CD4-positive, alpha-beta T cell treated with Interleukin-6 at 100 ng/mL for 8 hours (primary cell): Measurements from ENCODE around the gene PSTPIP1.

ENCODE experiments used
- DNase-seq: peaks from one replicate; pipeline ENCODE4 v3.0.0-alpha.2; 2020; ENCODE audit warnings: mixed read lengths, low spot score

PSTPIP1 gene

DNA sequence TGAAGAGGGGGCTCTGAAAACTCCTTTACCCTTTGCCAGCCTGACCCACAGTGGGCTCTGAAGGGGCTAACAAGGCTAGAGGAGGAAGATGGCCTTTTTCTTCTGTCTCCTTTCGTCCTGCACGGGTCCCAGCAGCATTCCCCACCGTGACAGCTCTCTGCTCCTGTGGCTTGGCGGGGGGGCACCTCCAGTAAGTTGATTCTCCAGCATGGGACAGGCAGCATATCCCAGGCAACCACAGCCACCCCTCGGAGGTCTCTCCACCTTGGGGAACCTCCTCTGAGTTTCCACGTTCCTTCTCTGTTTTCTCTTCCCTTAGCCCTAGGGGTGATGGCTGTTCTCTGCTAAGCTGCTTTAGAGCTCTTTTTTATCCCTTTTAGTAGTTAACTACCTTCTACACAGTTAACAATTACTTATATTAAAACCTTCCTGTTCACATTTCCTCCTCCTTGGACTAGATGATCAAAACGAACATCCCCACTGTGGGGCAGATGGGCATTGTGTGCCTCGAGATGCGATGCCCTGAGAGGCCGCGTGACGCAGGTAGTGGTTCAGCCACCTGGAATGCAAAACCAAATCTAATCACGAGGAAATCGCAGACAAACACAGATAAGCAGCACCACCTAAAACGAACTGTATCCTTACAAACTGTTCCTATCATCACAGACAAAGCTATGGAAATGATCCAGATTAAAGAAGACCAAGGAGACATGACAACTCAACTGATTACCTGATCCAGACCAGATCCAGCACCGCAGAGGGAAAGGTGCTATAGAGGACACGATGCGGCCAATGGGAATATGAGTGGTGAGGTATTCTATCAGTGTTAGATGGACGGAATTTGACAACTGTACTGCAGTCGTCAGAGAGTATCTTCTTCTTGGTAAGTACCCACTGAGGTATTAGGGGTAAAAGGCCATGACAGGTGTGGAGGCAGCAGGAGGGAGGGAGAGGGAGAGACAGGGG is 48.3 kb downstream of the PSTPIP1 start:
- no peak for DNase-seq

DNA sequence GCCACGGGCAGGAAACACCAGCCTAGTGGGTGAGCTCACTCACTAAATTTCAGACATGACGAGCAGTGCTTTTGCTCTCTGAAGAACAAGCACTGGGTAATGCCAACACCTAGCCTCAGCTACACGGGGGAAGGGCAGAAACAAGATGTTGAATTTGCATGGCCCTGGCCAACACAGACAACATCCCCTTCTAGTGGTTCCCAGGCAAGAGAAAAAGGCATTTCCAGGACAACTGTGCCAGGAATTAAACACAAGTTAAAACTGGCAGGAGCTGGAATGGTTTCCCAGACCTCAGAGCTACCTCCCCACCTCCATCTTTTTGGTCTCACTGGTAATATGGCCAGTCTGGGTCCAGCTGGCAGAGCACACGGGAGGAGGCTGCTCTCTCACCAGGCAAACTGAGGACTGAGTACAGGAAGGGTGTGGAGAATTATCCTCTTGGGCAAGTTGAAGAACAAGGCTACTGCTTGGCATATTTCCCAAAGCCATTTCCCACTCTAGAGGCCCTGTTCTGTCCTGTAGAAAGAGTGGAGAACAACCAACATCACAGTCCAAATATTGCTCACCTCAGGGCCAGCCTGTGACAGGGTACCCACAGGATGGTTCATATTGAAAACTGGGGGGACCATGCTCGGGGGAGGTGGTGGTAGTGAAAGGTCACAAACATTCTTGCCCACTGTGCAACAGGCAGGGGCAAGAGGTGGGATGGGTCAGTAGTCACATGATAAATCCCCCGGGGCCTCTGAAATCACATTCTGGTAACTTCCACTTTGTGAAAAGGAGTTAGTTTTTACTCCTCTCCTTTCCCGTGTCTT is 49.5 kb downstream of the PSTPIP1 start:
- no peak for DNase-seq

DNA sequence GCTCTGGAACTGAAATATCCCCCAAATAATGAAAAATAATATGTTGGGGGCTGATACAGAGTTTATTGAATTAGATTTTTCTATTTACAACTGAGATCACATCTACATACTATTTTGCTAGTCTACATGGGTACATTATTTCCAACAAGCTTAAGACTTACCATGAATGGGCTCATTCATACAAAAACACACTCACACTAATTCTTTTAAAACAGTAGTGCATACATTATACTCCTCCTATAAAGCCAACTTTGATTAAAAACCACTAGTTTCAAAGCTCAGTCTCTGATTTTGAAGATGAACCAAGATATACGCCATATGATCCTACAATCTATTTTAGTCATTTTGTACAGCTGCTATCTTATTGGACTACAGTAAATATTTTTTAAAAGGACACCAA is 51.1 kb downstream of the PSTPIP1 start:
- no peak for DNase-seq

DNA sequence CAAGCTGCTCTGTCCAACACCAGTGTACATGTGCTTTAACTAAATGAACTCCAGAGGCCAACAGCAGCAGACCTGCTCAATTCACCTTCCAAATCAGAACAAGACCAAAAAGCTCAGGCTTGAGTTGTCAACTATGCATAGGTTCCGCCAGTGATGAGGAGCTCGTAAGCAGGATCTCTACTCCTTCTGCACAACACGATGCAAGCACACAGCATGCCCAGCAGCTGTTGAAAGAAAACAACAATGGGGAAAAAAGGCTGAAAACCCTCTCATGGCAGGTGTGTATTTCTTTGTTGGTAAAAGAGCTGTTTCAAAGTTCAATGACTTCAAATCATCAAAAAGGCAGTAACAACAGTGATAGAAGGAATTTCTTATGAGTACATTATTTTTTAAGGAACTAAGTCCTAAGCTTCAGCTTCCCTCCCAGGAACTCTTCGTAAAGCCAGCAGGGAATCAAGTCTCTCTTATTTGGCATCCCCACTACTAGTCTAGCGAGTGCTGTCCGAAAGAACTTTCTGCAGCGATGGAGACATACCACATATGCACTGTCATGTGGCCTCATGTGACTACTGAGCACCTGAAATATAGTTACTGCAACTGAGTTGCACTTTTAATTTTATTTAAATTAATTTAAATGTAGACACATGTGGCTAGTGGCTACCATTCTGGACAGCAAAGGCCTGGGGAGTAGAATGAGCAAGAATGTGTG is 51.9 kb downstream of the PSTPIP1 start:
- DNase-seq: no peak

DNA sequence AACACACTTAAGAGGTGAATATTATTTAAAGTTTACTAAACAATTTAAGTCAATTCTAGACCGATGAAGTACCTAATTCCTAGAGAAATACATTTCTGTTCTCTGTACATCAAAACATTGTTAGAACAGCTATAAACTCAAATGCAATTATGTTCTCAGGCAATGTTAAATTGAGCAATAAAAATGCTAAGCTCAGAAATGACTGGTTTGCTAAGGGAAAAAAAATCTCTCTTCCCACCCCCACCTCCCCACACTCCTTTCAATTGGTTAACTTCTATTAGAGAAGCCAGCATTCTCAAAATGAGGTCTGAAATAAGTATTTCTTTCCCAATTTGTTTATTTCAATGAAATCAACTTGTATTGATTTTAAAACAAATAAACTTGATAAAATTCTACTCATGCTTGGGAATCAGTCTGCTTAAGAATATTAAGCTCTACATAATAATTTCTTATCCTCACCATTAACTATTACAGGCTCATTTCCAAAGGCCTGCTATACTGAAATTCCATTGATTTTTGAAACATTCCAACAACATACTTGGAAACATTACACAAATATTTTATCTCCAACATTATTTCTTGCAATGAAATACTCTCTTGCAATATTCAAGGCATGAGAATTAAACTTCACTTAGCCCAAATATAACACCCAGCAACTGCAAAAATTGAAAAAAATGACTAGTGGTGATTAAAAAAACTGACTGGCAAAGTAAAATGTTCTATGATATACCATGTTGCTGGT is 53.4 kb downstream of the PSTPIP1 start:
- DNase-seq: no peak

DNA sequence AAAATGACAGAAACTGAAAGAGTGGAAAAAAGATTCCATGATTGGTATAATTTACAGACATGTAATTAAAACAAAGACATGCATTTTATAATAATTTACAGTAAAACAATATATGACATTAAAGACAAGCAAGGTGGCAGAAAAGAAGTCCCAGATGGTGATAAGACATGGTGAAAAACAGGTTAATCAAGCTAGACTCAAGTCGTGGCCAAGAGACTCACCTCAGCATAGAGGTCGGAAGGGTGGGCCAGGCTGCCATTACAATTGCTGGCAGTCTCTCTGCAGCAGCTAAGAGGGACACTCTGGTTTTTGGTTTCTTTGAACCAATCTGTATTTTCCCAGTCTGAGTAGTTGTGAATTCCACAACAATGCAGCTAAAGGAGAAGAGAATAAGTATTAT is 57.6 kb downstream of the PSTPIP1 start:
- DNase-seq: no peak

DNA sequence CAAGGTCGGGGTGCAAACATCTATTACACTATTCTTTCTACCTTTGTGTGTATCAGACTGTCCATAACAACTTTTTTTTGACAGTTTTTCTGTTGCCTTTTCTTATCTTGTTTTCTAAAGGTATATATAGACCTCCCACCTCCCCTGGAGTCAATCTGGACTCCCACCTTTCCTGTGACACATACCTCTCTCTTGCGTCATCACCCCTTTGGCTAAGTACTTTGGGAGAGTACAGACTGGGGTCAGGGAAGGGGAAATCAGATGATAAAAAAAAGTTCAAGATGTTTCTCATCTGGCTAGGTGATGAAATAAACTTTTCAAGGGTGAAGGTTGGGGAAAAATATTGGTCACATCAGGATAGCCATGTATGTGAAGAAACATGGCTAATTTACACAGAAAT is 58.8 kb downstream of the PSTPIP1 start:
- DNase-seq: no peak

DNA sequence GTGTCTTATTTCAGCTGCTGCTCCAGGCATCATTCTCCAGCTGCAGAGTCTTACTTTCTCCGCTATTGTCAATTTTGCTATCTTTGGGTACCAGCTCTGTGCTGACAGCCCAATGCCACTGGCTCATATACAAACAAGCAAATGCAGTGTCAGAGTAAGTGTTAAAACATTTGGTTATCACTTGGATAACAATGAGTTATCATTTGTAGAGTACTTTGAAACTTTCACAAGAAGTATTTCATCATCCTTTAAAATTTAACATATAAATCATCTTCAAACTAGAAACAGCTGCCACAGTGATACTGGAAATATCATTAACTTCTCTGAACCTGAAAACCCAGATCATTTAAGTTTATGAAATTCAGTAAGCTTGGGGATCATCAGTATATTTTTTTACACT is 62.1 kb downstream of the PSTPIP1 start:
- DNase-seq: no peak

DNA sequence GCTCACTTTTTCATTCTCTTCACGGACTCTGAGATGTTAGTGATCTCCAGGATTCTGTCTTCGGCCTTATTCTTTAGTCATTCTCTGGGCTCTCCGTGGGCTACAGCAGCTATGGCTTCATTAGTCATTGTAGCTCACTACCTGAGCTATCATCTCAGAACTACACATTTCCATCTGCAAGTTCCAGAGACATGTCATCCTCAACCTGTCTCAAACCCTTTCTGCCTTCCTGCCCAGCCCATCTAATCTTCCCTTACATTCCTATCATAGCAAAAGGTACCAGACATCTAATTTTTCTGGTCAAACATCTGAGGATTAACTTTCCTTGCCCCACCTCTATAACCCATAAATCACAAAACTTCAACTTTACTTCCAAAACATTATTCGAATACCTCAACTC is 62.8 kb downstream of the PSTPIP1 start:
- DNase-seq: no peak

DNA sequence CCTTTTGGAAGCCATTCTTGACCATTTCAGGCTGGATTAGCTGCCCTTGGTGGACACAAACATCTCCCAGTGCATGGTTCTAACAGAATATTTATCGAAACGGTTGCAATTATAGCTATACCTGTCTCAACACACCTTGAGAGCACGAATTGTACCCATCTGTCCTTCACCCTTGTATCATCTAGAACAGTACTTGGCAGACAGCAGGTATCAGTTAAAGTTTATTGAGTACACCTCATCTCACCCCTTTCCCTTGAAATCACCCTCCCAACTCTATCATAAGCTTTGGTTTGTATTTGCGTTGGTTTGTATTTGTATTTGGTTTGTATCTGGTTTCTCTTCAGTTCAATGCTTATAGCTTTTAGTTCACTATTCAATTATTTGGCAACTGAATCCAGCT is 63.5 kb downstream of the PSTPIP1 start:
- no peak for DNase-seq

DNA sequence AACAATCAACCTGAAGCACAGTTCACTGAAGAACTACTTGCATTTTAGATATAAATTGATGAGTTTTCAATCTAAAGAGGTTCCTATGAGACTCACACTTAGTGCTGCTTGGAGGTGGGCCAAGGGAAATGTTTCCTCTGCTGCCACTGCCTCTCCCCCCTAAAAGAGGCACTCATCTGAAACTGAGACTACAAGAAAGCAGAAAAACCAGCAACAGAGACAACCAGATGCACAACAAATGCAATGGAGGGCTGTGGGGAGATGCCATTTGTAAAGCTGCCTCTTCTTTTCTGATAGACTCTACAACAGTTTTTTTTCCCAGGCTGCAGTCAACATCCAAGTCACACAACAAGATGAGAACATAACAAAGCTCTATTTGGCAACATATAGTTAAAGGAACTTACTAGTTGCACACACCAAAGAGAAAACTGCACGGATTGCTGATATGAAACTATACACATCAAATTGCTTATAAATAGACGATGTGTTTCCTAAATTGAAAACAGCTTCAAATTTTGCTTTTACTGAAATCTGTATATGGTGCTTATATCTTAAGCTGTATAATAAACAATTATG is 64.9 kb downstream of the PSTPIP1 start:
- no peak for DNase-seq

DNA sequence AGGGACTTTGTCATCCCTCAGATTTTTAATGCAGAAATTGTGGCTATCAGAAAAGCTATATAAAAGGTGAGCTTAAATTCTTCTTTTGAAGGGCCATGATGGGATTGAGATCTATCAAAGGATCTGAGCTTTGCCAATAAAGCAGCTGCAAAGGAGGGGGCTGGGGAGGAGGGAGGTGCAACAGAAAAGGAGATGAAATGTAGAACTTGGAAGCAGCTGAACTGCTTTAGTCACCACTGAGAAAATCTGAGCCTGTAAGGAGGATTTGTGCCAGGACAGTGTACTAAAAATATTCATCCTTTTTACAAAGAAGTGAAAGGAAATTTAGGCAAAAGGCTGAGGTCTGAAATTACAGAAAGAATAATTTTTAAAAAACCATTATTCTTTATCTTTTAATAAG is 65.6 kb downstream of the PSTPIP1 start:
- DNase-seq: no peak

DNA sequence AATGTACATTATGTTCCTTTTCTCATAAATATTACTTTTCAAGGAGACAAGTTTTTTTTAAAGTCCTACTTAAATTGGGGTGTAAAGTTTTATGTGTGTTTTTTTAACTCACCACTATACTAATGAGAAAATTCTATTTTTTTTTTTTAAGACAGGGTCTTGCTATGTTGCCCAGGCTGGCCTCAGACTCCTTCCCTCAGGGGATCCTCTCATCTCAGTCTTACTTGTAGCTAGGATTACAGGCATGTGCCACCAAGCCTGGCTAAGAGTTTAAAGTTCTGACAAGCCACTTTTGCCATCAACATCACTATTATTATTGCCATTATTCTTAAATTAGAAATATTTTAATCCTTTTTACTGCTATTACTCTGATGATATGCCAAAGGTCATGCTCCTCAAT is 68.3 kb downstream of the PSTPIP1 start:
- DNase-seq: no peak

DNA sequence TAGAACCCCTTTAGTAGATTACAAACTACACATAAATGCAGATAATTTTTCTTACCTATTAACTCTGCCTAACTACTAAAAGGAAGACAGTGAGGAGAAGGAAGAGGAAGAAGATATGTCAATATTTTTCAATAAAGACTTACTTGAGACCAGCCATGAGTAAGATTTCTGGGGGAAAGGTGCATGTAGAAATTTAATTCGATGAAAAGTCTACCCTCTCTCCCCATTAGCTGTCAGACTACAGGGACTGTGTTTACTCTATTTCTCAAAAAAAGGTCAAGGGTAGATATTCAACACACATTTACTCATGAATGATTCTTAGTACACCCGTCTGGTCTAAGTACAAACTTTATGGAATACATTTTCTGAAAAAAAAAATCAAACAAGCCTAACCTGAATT is 69.1 kb downstream of the PSTPIP1 start:
- no peak for DNase-seq

DNA sequence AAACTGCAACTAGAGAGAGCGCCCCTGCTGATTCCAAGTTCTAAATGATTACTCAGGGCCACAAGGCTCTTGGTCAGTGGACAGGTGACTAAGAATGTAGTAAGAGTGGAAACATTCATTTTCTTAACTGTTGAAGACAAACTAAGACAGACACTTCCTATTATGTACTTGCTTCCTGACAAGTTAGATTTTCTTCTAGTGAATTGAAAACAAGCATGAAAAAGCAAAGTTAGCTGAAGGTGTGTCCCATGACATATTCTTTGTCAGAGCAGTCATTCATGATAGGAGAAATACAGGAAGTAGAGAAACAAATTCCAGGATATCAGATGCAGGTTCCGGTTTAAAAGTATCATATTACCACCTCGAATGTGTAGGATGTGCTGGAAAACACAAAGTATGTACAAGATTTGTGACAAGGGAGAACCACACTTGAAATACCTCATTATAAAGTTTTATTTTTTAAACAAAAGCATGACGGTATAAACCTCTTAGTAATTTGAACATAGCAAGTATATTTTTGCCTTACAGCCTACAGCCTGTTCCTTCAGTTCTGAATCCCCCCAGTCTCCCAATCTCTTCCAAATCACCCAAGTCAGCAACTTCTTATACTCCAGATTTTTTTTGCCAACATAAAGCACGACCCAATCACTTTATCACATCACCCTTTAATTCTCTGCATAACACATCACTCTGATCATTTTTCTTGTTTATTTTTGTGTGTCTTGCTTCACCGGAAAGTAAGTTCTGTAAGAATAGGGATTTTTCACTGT is 69.8 kb downstream of the PSTPIP1 start:
- DNase-seq: no peak

DNA sequence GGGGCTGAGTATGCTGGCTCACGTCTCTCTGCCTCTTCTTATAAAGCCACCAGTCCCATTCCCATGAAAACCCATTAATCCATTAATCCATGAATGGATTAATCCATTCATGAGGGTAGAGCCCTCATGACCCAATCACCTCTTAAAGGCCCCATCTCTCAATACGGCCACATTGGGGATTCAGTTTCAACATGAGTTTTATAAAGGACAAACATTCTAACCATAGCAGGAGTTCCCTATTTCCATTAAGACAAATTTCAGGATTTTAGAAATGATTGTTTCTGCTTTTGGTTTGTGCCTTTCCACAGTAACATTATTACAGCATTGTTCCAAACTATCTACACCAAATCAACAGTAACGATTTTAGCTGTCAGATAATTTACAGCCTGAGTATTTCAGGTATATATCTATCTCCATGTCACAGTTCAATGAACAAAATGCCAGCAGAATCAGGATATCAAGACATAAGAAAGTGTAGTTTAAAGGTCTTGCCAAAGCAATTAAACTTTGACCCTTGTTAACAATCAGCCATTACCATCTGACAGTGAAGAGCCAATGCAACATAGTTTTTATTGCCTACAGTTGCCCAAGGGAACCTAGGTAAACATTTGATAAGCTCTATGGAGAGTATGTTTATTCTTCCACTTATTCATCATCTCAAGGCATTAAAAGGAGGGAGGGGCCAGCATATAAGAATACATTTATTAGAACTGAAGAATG is 72.2 kb downstream of the PSTPIP1 start:
- DNase-seq: no peak

DNA sequence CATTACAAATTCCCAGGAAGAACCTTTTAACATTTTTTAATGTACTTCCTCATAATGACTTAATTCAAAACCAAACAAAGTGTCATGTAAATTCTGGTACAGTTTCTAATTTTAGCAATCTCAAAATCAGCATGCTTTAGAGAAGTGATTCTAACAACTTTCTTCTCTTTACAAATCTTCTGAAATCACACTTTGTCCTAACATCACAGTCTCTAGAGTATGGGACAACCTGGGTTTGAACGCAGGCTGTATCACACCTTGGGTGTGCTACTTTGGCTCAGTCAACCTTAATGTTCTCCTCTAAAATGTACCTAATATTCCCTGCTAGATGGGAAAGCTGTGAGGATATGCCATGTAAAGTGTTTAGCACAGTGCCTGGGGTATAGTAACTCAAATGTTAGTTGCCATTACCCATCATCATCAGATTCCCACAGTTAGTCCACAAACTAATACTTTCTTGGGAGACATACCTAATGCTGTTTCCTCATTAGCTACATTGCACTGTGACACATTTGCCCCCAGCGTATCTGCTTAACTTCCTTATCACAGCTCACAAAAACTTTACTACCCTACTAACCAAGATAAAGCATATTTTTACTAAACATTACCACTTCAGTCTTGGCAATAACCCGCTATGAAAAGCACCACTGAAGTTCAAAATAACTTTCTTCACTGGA is 72.9 kb downstream of the PSTPIP1 start:
- no peak for DNase-seq

DNA sequence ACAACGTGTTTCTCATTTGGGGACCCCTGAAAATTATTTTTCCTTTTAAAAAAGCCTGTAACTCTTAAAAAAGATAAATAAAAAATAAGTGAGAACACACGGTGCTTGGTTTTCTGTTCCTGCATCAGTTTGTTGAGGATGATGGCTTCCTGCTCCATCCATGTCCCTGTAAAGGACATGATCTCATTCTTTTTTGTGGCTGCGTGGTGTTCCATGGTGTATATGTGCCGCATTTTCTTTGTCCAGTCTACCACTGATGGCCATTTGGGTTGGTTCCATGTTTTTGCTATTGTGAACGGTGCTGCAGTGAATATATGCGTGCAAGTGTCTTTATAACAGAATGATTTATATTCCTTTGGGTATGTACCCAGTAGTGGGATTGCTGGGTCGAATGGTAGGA is 73.7 kb downstream of the PSTPIP1 start:
- no peak for DNase-seq

DNA sequence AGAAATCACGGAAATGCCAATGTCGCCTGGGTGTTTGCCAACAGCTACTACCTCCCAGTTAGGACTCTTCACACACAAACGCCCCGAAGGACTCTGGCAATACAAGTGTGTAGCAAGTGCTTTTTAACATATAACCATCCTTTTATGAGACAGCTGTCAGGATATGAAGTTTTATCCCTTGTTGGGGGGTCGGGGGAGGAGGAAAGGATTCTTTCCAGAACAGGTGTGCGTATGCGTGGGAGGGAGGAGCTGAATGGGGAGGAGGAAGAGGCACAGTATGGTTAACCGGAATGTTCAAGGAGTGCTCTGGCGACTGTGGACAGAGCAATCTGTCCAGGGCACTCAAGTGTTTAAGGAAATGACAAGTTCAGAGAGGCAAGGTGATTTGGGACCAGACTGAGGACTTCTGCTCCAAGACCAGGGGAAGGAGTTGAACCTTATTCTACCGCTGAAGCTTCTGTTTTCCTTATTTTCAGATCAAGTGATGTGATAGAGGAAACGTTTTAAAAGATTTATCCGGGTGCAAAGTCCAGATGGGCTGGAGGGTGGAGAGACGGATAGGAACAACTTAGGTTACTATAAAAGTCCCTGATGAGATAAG is 74.7 kb downstream of the PSTPIP1 start:
- no peak for DNase-seq
